Glutamatergic neuron (in vitro differentiated cells): Measurements from ENCODE around the gene RASGEF1B. TPM values are rescaled to one million over a fixed set of nuclear protein-coding genes. Genes with fewer than 3 reads are reported as not detected.

Experiments
- DNase-seq: peaks from one replicate; pipeline ENCODE4 v3.0.0; 2022
- H3K27ac Mint-ChIP-seq: one replicate; pipeline ENCODE4 v1.8.0; 2020; ENCODE audit warnings: mild to moderate bottlenecking, mixed read lengths, inconsistent platforms; ENCODE audit not compliant: unreplicated experiment
- H3K27me3 Mint-ChIP-seq: one replicate; pipeline ENCODE4 v1.8.0; 2020; ENCODE audit warnings: mild to moderate bottlenecking, moderate library complexity, mixed read lengths, inconsistent platforms; ENCODE audit not compliant: unreplicated experiment
- H3K36me3 Mint-ChIP-seq: one replicate; pipeline ENCODE4 v1.8.0; 2020; ENCODE audit warnings: mild to moderate bottlenecking, mixed read lengths, inconsistent platforms; ENCODE audit not compliant: unreplicated experiment
- H3K4me1 Mint-ChIP-seq: one replicate; pipeline ENCODE4 v1.8.0; 2020; ENCODE audit warnings: mild to moderate bottlenecking, low read depth, mixed read lengths, inconsistent platforms; ENCODE audit not compliant: unreplicated experiment
- H3K4me3 Mint-ChIP-seq: one replicate; pipeline ENCODE4 v1.8.0; 2020; ENCODE audit warnings: mild to moderate bottlenecking, mixed read lengths, inconsistent platforms; ENCODE audit not compliant: unreplicated experiment
- H3K9me3 Mint-ChIP-seq: one replicate; pipeline ENCODE4 v1.8.0; 2020; ENCODE audit warnings: mild to moderate bottlenecking, moderate library complexity, mixed read lengths, inconsistent platforms; ENCODE audit not compliant: unreplicated experiment
- CTCF ChIP-seq: fragments of 200-600 bp; sonication (generic); IDR thresholded peaks from one replicate; pipeline ENCODE4 v1.5.0; 2021; ENCODE audit not compliant: partially characterized antibody, unreplicated experiment
- total RNA-seq: library from RNA; stranded (reverse); fragmentation: NEBNext Ultra II Directional; extraction: Animal tissue kit (Norgen Biotek cat#: 25700); gene quantifications from one replicate; pipeline ENCODE4 v1.2.1, GENCODE V29; 2021; ENCODE audit not compliant: unreplicated experiment

RASGEF1B gene
- total RNA-seq, 1 donor from 2014 or later, result 108 TPM

DNA sequence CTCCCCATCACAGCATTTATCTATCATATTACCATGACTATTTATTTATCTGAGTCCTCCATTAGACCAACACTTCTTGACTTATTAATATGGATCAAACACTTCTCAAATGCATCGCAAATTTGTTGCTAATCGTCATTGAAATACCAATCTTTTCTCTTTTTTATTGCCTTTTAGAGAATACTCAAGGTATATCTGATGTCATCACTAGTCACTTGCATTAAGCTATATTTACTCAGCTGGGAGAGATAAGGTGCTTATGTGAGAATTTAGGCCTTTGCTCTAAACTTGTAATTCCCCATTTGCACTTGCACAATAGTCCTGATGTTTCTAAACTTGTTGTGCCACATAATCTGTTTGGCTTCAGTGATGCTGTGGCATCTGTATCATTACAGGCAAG is 95.0 kb downstream of the RASGEF1B start:
- Mint-ChIP-seq H3K9me3 (no peaks in the 10 kb centered on the region), H3K27me3 (no peaks in the 10 kb centered on the region), H3K4me1 (no peaks in the 10 kb centered on the region), H3K27ac (no peak overlapping the region), H3K4me3 (no peak overlapping the region), H3K36me3 (peaks cover under 1% of the 10 kb centered on the region)
- DNase-seq, result no peak
- no peak for TF ChIP-seq CTCF
